Kidney glomerular epithelial cell (primary cell): ENCODE measurements around the gene EBI3.
"Not testable (repeated sequence)": the region's sequence is repeated elsewhere in the genome, so short reads cannot be mapped to it uniquely, and the experiment has no call there.

ENCODE experiments used
- DNase-seq: peaks from one replicate; lab custom pipeline; 2025; lab: John Stamatoyannopoulos, UW

The EBI3 gene

DNA sequence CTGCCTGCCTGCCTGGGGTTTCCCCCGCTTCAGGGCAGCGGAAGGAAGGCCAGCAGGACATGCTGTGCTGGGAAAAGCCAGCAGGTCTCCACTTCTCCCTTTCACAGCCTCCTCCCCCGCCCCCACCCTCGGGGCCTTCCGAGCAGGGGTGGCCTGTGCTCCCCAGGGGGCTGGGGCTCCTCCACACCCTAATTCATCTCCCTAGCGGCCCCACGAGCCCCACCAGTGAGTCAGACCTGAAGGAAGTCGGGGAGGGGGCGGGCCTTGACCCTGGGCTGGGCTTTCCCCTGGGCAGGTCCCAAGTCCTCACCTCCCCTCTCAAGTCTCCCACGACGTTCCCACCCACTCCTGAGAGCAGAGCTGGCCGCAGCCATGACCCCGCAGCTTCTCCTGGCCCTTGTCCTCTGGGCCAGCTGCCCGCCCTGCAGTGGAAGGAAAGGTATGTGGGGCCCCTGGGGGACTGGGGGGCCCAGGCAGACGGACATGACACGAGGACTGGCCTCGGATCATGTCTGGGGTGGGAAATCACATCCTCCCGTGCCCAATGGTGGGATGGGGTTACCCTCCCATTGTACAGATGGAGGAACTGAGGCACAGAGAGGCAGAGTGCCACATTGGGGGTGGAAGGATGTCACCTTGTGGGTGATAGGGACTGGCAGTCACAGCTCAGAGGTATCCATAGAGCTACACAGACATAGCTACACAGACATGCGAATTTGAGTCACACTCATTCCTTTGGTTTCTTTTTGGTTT, at the start of gene EBI3:
EBI3 (plus strand) TSS at position 345 of the 753 bp plus-strand sequence; CDS start at position 373, 28 bp downstream.
- DNase-seq: peak; percentile 68

DNA sequence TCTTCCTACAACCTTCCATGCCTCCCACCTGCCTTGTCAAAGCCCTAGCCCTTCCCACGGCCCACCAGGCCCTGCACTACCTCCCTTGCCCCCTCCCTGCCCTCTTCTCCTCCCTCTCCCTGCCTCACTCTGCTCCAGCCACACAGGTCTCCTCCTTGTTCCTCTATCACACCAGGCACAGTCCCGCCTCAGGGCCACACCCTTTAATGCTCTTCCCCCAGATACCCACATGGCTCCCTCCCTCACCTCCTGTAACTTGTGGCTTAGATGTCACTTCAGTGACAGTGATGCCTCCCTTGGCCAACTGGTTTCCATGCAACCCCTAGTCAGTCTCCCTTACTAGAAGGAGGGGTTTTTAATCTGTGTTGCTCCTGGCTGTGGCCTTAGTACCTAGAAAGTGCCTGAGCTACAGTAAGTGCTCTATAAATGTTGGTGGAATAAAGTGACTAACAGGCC, 48.2 kb upstream of the EBI3 start:
- DNase-seq: no peak

DNA sequence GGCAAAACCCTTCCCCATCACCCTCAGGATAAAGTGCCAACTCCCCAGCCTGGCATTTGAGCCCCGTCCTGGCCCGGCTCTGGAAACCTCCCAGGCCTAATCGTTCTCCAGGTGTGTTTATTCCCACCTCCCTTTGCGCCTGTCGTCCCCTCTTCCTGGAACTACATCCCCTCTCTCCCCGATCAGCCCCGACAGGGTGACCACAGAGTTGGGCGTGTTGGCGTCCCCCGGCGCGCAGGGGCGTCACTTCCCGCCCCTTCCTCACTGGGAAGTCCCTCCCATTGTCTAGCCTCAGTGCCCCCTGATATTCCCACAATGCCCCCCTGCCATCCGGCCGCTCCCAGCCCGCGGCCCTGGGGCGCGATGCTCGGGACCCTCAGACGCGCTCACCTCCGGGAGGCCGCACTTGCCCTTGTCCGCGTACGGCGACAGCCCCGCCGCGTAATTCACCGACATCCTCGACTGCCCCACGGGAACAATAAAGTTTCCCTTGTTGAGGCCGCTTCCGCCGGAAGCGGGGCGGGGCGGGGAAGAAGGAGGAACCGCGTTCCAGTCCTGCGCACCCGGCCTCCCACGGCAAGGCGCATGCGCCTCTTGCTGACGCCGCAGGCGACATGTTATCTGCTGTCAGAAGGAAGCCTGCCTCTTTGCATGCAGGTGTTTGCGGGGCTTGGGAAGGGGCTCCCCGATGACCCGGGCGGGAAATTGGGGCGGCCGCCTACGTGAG, 47.1 kb upstream of the EBI3 start, which contains the start of the genes ANKRD24 and SIRT6:
ANKRD24 (plus strand) TSS at position 606 of the 727 bp plus-strand sequence. CDS start 3,737 bp downstream, outside the sequence.
SIRT6 (minus strand) TSS at position 480 of the 727 bp plus-strand sequence; CDS start at position 456, 24 bp downstream.
- DNase-seq: peak; percentile 70

DNA sequence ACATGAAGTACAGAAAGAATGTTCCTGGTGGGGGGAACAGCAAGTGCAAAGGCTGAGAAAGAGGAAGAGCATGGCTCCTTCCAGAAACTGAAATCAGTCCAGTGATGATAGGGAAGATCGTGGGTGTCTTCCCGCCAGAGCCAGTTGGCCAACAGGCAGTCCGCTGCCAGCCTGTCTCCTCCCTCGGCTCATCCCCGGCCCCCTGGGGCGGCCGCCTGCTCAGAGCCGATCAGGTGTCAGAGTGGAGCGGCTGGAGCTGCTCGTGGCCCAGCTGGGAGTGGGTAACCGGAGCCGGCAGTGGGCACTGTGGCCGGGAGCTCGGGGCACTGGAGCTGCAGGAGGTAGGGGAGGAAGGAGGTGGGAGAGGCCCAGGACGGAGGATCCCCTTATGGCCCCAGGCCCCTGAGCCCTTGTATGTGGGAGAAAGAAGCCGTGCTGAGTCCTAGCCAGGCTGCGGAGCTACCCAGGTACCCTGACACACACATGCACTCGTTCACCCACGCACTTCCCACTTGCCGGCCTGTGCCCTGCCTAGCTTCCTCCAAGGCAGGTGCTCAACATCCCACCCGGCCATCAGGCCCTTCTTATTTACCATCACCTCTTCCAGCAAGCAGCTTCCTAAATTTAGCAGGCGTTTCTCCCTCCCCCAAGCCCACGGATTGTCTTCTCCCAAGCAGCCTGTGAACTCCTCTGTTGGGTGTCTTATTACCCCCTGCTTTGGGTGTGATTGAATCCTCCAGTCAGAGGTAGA, 45.2 kb upstream of the EBI3 start:
- DNase-seq: no peak

DNA sequence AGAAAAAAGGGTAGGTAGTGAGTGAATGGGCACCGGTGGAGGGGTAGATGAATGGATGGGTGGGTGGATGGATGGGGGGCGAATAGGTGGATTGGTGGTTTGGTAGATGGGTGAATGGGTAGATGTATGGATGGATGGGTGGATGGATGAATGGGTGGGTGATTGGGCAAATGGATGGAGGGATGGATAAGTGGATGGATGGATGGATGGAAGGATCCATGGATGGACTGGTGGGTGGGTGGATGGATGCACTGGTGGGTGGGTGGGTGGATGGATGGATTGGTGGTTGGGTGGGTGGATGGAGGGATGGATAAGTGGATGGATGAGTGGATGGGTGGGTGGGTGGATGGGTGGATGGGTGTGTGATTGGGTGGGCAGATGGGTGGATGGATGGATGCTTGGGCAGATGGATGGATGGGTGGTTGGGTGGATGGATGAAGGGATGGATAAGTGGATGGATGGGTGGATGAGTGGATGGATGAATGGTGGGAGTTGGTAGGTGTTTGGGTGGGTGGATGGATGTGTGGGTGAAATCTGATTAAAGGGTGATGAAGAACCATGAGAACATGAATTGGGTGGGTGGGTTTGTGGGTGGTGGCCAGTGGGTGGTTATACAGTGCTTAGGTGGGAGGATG, 44.5 kb upstream of the EBI3 start:
- no peak for DNase-seq

DNA sequence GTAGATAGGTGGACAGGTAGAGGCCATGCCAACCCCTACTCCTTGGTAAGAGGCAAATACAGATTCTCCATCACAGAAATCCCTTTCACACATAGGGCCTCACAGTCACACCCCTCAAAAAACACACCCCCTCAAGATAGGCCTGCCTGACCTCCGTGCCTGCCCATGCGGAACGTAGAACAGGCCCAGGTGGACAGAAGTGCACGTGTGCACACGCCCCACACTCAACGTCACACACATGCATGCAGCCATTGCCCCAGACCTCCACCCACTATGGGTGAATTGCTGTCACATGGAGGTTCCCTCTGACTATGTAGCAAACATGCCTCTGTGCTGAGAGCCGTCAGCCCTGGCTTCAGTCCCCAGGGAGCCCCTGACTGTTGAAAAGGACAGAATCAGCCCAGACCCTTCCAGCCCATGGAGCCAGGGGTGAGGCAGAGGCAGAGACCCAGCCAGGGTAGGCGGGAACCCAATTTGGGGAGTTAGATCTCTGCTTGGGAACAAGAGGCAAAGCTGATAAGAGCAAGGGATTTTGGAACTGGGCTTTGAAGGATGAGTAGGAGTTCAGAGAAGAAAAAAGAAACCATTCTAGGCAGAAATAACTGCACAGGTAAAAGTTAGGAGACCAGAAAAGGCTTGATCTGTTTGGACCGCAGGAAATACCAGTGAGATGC, 43.8 kb upstream of the EBI3 start:
- DNase-seq: no peak

DNA sequence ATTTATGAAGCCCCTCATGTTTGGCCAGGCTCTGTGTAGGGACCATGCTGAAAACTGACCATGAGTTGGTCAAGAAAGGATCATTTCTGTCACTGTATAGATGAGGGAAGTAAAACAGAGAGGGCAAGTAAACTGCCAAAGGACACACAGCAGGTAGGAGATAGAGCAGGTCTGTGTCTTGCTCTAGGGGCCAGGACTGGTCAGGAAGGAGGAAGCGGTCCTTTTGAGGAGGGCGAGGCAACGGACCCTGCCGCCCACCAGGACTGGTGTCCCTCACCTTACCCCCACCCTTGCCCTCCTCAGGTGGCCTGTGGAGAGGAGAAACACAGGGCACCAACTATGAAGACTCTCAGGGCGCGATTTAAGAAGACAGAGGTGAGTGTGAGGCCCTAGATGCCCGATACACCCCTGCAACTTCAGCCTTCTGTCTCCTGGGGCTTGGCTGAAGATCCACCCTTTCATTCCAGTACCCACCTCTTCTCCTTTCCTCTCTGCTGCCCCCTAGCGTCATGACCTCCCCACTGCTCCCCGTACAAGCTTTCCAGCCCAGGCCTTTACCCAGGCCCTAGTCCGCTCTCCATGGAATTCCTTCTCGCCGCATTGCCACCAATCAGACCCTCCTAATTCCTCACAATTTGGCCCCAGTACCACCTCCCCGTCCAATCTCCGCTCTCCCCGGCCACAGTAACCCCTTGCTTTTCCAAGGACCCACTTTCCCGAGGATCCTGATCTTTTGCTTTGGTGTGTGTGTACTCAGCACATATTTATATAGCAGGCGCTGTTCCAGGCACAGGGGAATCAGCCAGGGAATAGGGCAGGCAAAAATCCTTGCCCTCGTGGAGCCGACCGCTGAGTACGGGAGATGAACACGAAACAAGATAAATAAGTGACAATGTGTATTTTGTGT, 43.0 kb upstream of the EBI3 start:
- peak; percentile 75 for DNase-seq

DNA sequence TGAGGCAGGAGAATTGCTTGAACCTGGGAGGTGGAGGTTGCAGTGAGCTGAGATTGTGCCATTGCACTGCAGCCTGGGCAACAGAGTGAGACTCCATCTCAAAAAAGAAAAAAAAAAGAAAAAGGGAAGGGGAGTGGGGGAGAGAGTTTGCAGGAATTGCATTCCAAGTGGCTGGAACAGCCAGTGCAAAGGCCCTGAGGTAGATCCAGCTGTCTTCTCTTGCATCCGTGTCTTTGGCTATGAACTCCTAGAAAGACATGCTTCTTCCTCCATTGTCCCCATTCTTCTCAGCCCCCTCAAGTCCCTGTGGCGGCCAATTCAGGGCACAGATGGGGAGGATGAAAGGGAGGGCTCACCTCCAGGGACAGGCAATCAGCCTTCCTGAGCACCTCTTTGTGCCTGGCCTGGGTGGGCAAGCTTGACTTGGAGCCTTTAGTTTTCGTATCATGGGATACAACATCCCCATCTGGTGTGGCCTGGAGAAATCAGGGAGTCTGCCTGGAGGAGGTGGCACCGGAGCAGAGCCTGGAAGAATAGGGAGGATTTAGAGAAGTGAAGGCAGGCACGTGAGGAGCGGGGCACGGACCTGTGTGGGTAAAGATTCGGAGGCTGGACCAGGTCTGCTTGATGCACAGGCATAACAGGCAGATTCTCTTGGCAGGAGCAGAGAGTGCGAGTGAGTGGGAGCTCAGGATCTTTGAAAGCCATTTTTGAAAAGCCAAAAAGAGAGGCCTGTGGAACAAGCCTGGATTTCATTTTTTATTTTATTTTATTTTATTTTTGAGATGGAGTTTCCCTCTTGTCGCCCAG, 41.8 kb upstream of the EBI3 start:
- DNase-seq: no peak

DNA sequence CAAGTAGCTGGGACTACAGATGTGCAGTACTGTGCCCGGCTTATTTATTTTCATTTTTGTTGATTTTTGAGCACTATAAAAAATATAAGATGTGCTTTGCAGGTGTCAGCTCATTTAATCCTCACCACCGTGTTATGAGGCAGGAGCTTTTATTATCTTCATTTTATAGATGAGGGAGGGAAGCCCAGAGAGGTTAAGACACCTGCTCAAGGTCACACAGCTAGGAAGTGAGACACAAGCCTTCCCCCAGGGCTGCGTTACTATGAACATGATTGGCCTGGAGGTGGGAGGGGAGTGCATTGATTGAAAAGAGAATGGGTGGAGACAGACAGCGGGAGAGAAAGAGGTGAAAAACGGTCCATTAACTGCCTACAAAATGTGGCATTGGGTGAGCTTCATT, 39.7 kb upstream of the EBI3 start:
- DNase-seq: no peak

DNA sequence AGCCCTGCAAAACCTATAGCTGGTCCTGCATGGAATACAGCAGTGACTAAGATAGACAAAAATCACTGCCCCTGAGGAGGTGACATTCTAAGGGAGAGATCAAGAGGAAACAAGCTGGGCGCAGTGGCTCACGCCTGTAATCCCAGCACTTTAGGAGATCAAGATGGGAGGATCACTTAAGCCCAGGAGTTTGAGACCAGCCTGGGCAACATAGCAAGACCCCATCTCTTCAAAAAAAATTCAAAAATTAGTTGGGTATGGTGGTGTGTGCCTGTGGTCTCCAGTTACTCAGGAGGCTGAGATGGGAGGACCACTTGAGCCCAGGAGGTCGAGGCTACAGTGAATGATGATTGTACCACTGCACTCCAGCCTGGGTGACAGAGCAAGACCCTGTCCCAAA, 36.8 kb upstream of the EBI3 start:
- DNase-seq: not testable (repeated sequence)

DNA sequence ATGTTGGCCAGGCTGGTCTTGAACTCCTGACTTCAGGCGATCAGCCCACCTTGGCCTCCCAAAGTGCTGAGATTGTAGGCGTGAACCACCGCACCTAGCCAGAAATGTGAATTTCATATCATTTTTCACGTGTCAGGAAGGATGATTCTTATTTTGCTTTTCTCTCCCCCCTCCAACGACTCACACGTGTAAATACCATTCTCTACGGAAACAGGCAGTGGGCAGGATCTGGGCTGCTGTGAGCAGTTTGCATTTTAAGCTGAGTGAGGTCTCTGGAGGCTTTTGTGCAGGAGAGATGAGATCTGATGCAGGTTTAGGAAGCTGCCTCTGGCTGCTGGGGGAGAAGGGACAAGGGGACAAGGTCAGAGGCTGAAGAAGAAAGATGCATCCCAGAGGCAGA, 35.0 kb upstream of the EBI3 start:
- no peak for DNase-seq

DNA sequence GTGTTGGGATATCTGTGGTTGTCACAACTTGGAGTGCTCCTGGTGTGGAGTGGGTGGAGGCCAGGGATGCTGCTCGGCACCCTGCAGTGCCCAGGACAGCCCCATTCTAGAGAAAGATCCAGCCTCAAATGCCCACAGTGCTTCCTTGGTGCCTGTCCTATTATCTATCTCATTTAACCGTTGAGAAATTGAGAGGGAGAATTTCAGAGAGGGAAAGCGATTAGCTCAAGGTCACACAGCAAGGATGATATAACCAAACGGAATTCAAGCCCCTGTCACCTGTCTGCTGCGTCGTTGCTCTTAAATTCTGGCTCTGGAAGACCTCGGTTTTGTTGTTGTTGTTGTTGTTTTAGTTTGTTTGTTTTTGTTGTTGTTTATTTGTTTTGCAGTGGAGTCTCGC, 33.3 kb upstream of the EBI3 start:
- no peak for DNase-seq

DNA sequence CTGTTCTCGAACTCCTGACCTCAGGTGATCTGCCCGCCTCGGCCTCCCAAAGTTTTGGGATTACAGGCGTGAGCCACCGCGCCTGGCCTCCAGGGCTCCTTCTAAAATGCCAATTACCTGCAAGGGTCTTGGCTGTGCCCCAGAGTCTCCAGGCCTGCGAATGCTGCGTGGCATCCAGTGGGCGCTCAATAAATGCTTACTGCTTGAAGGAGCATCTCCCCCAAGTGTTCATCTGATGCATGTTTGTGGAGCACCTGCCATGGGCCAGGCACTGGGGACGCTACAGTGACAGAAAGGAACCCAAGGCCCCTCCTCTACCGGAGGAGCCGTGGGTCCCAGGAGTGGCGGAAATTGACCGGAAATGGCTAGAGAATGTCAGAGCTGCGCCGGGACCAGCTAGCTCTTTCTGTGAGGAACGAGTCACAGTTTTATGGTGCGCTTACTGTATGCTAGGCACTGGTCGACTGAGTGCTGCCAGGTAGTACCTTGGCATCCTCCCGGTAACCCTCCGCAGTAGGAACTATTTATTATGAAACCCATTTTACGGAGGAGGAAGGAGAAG, 32.7 kb upstream of the EBI3 start:
- DNase-seq: no peak

DNA sequence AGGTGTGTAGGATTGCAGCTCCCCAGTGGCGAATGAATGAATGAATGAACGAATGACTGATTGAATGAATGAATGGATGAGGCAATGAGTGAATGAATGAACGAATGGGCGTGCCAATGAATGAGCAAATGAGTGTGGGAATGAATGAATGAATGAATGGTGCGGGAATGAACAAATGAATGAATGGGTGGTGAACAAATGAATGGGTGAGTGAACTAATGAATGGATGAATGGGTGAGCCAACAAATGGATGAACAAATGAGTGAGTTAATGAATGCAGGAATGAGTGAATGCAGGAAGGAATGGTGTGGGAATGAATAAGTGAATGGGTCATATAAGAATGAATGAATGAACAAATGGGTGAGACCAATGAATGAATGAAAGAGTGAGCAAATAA, 32.1 kb upstream of the EBI3 start:
- DNase-seq: no peak

DNA sequence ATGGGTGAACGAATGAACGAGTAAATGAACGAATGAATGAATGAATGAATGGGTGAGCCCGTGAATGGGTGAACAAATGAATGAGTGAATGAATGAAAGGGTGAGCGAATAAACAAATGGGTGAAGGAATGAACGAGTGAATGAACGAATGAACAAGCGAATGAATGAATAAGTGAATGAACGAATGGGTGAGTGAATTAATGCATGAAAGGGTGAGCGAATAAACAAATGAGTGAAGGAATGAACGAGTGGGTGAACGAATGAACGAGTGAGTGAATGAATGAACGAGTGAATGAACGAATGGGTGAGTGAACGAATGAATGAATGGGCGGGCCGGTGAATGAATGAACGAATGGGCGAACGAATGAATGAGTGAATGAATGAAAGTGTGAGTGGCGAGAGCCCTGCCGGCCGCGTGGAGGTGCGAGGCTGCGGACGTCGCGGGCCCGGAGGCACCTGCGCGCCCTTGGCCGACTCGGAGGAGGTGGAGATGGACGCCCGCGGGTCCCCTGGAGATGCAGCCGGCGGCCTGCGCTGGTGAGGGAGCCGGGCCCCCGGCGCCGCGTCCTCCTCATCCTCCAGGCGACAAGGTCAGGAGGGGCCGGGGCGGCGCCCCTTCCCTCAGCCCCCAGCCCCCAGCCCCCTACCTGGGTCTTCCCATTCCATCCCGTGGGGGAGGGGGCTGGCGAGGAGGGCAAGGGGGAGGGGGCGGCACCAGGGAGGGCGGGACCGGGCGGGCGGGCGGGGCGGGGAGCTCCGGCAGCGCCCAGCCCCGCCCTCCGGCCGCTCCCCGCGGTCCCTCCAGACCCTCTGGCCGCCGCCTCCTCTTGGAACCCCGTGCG, 31.5 kb upstream of the EBI3 start:
- no peak for DNase-seq

DNA sequence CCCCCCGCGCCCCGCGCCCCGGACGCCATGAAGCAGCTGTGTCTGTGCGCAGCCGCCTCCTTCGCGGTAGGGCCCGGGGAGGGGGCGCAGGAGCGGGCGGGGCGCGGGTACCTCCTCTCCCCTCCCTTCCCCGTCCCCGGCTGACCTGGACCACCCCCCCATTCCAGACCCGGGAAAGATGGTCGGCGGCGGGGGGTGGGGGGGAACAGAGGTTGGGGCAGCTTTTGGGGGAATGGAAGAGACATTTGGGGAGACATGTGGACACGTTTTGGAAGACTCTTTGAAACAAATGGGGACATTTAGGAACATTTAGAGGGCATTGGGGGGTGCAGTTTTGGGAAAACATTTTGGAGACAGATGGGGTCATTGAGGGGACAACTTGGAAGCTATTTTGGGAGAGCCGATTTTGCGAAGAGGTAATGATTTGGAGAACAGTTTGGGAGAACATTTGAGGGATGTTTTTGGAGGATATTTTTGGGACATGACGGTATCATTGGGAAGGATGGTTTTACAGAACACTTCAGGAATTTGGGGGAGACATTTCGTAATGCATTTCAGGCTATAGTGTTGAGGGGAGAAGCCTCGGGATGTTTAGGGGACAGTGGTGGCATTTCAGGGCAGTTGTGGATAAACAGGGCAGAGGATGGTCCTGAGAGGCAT, 30.7 kb upstream of the EBI3 start:
- DNase-seq: no peak

DNA sequence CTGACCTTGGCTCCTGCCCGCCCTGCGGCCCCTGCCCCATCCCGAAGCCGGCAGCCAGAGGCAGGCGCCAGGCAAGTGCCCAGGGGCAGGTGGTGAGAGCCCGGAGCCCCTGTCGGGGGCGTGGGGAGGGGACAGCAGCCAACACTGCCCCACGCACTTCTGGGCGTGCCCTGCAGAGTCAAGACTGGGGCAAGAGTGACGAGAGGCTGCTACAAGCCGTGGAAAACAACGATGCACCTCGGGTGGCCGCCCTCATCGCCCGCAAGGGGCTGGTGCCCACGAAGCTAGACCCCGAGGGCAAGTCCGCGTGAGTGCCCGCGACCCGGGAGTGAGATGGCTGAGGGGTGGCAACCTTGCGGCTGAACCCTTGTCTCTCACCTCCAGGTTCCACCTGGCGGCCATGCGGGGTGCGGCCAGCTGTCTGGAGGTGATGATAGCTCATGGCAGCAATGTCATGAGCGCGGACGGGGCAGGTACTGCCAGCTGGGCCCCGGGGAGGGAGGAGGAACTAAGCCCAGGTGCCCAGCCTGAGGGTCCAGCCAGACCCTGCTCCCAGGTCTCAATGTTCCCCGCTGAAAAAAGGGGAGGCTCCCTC, 29.5 kb upstream of the EBI3 start:
- no peak for DNase-seq
